KBM-7 (cell line): ENCODE data around the gene KLHL2.
A peak's percentile ranks its signal among the peaks of the same experiment; 100 is the strongest.
"Not testable (repeated sequence)": the region's sequence is repeated elsewhere in the genome, so short reads cannot be mapped to it uniquely, and the experiment has no call there.

Experiments
- DNase-seq: peaks from one replicate; pipeline ENCODE4 v3.0.0-alpha.2; 2015
- in situ Hi-C: fragments of 300-500 bp; cut with MboI; formaldehyde crosslinking; loops from 2 replicates; pipeline ENCODE4 v1.14.3; 2020; ENCODE audit warnings: low sequenced_read_pairs, low pct_unique_long_range_greater_than_20kb, mixed read lengths

KLHL2 gene

DNA sequence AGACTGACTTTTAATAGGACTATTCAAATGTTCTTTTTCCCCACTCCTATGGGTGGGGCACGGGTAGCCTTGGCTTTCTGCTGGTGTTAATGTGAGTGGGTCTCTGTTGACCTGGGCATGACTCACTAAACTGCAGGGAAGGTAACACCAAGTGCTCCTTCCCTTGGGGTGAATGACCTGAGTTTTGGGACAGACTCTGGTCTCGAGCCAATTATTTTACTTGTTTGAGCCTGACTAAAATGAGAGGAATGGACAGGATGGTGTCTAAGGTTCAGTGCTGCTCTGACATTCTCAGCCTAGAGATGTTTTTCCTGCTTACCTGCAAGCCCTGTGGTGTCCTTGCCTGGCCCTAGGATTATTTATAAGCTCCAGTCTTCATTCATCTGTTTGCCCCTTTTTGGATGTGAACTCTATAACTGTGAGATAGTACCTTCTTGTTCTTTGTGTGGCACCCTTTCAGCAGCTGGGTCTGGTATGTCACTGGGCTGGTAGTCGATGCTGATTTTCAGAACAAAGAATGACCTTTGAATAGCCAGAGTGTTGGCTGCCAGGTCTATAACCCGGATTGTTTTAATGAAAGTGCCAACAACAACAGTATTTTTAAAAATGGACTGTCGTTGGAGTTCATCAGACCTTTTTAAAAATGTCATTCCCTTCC lies 14.8 kb downstream of the KLHL2 start:
- DNase-seq, in situ Hi-C loops: not testable (repeated sequence)

DNA sequence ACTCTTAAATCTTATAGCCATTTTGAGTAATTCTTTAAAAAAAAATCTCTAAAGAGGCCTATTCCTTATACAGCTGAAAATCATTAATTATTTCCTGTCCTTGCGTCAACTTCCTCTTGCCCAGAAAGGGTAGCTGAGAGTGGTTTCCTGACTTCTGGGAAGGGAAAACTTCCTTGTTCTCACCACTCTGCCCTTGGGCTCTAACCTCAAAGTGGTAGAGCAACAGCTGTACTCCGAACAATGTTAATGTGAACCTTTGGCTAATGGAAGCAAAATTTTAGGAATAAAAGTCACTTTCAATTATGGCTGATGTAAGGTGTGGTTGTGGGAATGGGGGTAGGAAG lies 15.3 kb downstream of the KLHL2 start:
- in situ Hi-C loops, result no loop called here
- DNase-seq, result peak; percentile 56

DNA sequence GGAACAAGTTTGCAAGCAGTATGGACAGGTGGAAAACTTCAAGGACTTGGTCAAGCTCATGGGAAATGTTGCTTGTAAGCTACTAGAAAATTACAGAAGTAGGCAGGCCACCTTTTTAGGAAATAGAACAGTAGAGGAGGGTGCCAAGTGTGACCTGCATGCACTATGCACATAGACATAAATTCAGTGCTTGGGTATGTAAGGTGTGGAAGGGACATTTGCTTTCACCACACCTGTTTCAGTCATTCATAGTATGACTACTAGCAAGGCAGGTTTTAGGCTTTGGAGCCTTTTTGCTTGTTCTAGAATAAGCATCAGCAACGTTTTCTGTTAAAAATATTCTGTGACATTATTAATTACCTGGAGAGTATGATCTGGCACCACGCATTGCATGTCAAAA lies 20.0 kb downstream of the KLHL2 start:
- in situ Hi-C loops, DNase-seq: not testable (repeated sequence)

DNA sequence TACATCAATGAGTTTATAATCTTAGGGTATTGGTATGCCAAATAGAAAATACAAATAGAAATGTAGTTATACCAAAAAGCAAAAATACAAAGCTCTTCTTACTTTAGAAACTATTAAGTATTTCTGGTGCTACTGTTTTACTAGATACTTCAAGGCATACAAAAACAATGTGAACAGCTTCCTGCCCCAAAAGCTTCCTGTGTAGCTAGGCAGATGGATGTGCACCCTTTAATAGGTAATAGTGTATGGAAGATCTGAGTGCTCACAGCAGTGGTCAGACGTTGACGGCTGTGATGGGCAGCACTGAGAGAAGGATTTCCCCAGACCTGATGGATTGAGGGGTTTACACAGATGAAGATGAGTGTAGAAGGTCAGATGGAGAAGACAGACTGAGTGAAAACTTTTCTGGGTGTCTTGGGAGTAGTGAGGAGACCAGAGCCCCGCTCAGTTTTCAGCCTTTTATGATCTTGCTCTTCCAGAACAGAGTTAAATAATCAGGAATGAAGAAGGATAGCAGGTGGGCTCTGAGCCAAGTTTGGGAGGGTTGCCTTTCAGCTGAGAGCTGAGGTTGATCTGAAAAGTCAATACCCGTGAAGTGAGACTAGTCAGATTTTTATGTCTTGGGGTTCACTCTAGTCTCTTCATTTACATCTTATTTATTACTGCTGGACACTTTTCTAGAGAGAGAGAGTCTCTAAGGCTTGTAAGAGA lies 22.3 kb downstream of the KLHL2 start:
- DNase-seq, in situ Hi-C loops: not testable (repeated sequence)

DNA sequence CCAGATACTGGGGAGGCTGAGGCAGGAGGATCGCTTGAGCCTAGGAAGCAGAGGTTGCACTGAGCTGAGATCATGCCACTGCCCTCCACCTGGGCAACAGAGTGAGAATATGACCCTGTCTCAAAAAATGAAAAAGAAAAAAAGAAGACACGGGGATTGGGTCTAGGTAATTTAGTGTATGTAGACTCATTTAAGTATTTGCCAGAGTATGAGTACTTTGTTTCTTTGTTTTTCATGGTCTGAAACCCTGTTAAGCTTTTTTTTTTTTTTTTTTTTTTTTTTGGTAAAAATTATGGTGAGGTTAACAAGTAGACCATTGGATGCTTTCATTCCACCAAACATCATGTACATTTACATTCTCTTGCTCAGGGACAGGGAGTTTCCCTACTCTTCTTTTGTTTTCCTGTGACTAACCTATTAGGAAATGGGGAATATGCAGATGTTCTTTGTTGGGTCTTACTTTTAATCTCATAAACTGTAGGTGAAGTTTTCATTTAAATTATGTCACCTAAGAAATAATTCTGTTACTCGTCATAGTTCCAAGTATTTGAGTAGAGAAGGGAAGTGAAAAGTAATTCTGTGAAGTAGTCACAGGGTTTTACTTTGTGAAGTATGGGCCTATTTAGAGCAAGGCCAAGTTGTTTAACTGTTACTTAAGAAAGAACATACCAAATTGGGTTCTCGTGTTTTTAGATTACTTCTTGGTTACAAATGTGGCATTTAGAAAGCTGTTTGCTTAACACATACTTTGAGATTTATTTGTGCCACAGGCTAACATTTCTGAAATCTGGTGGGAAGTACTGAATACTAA lies 25.5 kb downstream of the KLHL2 start:
- DNase-seq, in situ Hi-C loops: not testable (repeated sequence)

DNA sequence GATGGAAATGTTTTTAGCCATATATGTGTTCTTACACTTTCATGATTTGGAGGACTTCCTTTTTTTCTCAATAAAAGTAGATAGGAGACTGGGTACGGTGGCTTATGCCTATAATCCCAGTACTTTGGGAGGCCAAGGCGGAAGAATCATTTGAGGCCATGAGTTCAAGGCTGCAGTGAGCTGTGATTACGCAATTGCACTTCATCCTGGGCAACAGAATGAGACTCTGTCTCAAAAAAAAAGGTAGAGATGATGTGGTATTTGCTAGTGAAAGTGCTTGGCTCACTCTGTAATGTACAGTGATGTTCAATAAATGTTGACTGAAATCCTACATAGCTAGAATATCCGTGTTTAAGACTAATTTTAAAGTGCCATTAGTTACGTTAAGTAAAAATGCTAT lies 27.4 kb downstream of the KLHL2 start:
- no peak for DNase-seq
- in situ Hi-C loops, result no loop called here

DNA sequence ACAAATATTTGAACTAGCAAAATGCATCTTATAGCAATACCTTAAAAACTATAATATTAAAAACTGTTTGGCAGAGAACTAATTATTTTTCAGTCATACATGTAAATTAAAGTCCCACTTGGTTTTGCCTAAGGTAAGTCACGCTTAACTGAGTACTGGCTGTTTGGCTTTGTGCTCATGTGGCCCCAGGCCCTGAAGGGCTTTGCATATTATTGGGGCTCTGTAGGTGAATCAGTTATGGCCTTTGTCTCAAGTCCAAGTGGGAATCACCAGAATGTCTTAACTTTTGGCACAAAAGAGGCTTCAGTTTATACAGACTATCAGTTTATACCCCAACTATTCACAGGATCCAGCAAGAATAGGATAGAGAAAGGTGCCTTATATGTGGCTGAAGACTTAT lies 29.5 kb downstream of the KLHL2 start:
- in situ Hi-C loops, result not testable (repeated sequence)

DNA sequence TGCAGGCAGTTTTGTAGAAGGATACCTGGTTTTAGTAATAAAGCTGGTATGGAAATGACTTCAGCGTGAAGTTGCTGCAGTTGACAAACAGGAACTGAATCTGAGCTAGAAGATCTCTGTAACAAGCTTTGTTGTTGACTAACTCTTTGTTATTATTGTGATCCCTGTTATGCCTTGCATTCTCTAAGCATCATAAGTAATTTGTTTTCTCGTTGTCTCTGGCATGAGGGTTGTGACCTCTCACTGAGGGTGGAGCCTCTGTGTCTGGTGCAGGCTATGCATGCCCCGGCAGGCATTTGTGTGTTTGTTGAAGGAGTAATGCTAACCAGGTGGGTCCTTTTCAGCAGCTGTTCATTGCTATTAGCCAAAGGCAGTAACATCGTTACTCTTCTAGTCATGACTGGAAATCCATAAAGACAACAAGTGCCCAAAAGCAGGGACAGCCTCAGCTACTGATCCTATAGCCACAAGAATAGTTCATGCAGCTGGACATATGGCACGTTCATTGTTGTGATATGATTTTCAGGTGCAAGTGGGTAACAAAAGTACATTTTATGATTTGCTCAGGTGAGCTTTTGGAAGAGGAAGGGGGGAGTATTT lies 30.8 kb downstream of the KLHL2 start:
- in situ Hi-C loops, DNase-seq: not testable (repeated sequence)

More for the DNA sequence above, 29.5 kb downstream of the KLHL2 start:
- not testable (repeated sequence) for DNase-seq

DNA sequence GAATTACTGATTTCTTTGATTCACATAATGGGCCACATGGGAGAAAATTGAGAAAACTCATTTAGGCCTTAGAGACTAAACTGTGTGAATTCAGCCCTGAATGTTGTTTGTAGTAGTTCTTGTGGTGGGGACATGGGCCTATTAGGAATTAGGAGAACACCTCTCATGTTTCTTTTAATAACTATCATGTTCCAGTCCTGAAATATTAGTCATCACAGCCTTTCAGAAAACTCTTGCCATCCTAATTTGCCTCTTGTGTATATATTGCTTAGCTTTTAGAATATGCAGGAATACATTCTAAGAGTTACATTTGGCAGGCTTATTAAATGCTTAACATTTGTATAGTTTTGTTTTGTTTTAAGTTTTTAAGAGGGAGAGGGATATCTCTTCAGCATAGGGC lies 33.4 kb downstream of the KLHL2 start:
- in situ Hi-C loops, DNase-seq: not testable (repeated sequence)

DNA sequence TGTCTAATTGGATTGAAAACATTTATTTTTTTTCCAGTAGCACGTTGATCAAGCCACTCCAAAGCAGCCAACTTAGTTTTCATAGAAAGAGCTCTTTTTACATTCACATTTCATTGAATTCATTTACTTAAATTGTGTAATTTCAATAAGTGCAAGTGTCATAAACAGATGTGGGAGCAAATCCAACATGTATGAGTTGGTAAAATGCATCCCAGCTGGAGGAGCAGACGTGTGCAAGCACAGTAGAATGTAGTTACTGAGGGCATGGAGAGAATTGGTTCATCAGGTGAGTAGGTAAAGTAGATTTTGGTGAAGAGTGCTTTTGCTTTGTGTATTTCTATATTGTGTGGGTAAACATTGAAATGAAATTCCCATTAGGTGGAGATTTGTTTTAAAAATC lies 36.8 kb downstream of the KLHL2 start:
- in situ Hi-C loops, DNase-seq: not testable (repeated sequence)

DNA sequence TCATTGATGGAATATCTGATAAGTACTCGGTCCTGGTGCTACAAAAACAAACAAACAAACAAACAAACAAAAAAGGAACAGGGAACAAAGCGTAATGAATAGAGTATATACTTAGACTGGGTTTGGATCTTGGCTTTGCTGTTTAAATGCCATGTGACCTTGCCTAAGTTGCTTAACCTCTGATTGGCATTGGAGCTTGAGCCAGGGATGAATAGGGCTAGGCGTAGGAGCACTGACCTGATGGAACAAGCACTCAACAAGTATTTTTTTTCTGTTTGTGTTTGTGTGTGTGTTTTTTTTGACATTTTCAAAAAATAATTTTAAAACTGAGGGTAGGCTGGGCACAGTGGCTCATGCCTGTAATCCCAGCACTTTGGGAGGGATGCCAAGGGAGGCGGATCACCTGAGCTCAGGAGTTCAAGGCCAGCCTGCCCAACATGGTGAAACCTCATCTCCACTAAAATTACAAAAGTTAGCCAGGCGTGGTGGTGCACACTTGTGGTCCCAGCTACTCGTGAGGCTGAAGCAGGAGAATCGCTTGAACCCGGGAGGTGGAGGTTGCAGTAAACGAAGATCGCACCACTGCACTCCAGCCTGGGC lies 37.3 kb downstream of the KLHL2 start:
- DNase-seq, in situ Hi-C loops: not testable (repeated sequence)

DNA sequence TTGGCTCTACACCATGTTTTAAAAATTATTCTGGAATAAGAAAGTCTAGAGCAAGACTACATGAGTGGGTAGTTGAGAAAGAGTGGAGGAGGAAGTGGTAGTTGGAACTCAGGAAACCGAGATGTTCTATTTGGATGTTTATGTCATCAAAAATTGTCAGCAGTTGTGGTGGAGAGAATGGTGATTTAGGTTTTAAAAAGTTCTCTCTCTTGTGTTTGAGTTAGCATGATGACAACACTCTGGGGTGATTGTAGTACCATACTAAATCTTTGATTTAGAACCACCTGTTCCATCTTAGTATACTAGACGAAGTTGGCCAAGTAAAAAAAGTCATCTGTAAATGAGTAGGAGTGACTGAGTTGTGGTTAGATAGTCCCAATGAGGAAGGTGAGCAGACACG lies 40.7 kb downstream of the KLHL2 start:
- peak; percentile 70 for DNase-seq
- in situ Hi-C loops, result no loop called here

DNA sequence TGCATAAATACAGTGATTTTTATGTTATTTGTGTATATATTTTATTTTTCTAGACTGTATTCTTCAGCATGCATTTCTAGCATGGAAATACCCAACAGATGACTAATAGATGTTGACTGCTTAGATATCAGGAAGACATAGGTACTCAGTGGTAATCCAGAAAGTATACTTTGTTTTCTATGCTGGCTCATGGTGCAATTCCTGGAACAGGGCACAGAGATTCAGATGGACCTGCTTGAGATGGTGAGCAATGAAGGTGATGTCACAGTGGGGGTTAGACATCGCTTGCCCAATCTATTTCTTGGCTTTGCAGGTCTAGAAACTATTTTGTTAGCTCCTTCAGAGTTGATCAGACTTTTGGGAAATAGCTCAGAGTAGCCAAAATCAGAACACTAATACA lies 41.5 kb downstream of the KLHL2 start:
- DNase-seq, result not testable (repeated sequence)

DNA sequence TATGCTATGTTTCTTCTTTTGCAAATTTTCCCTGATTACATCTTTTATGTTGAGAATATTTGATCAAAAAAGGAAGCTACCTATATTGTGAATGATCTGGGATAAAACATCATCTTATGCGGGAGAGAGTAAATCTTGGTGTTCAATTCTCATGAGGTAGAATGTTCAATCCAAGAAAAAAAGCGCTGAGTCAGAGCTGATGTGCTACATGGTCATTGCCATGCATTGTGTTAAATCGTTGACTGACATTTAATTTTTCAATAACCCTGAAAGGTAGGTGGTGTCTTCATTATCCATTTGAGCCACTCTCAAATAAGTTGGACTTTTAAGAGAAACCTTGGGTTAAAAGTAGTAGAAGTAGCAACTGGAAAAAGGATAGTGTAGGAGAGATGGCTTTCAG lies 47.4 kb downstream of the KLHL2 start:
- in situ Hi-C loops, result not testable (repeated sequence)
- DNase-seq, result peak; percentile 15

More for the DNA sequence above, 41.5 kb downstream of the KLHL2 start:
- in situ Hi-C loops, result not testable (repeated sequence)

DNA sequence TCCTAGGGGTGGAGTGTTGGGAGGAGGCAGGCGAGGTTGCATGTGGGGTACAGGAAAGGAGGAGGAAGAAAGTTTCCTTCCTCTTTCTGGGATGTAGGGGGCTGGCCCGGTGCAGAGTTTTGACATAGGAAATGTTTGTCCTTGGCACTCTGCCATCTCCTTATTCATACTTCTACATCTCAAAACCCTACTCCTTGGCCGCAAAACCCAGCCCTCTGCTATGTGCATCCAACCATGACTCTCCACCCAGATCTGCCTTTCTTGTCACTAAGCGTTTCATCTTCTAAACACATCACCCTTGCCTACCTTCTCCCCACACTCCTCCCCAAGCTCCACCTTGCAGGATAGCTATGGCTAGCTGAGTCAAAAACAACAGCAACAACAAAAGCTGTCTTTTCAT lies 48.1 kb downstream of the KLHL2 start:
- in situ Hi-C loops, result not testable (repeated sequence)

DNA sequence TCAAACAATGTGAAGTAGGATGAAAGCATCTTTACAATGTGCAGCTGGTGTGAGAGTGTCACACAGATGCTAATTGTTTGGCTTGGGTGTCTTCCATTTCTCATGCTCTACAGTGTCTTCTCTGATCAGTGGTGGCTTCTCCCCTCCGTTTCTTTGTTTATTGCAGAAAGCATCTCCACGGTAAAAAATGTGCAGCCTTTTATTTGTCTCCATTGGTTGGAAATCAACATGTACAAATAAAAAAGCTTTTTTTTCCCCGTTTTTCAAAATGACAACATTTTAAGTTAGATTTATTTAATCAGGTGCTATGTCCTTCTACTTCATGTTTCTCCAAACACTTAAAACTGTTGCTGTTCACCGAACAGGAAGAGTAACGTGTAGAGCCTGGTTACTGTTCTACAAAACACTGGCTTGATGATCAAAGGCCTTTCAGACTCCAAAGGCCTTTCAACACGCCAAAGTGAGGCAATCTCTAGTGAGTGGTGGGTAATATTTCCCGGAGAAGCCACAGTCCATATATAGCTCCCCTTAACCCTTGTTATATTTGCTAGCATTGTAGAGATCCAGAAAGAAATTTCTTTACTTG lies 48.8 kb downstream of the KLHL2 start:
- peak; percentile 51 for DNase-seq
- in situ Hi-C loops, result not testable (repeated sequence)

More for the DNA sequence above, 48.1 kb downstream of the KLHL2 start:
- DNase-seq, result peak; percentile 98

DNA sequence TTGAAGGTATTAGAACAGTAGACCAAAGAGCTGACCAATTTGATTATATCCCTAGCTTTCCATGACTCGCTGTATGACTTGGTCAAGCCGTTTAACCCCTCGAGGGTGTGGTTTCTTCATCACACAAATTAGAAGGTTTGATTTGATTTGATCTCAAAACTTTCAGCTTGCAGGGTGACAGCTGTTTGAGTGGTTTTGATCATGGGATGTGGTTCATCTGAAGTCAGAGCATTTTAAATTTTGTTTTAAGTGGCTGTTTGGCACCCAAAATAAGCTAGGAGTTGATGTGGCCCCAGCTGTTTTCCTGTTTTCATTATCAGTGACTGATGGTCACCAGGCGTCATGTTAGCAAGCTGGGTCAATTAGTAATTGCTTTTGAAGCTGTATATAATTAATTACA lies 52.4 kb downstream of the KLHL2 start:
- in situ Hi-C loops, DNase-seq: not testable (repeated sequence)

DNA sequence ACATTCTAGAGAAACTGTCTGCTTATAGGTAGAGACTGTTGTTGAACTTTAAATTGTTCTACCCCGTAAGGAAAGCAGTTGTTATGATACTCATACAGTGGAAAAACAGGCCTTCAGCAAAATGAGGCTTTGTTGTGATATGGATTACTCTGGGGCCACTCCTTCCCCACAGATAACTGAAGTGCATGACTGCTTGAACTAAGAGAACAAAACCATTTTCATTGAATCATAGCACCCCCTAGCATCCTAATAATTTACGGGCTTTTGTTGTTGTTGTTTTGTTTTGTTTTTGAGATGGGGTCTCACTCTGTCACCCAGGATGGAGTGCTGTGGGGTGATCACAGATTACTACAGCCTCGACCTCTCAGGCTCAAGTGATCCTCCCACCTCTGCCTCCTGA lies 54.9 kb downstream of the KLHL2 start:
- in situ Hi-C loops, DNase-seq: not testable (repeated sequence)

DNA sequence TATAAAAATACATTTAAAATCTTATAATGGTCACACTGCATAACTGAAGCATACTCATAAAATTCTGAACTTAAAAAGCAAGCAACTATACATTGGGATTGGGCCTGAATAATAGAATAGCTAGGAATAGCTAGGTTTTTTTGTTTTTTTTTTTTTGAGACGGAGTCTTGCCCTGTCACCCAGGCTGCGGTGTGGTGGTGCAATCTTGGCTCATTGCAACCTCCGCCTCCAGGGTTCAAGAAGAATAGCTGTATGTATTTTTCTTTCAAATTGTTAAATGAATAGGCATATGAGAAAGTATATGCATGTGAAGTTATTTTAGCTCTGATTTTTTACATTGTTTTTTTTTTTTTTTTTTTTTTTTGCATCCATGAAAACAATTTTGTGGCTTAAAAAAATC lies 56.1 kb downstream of the KLHL2 start:
- in situ Hi-C loops, DNase-seq: not testable (repeated sequence)
